NB4 (cell line): ENCODE results near the gene BARHL2.

Experiments
- DNase-seq: peaks from one replicate; pipeline ENCODE4 v3.0.0; 2010; ENCODE audit warnings: low read depth
- H3K4me3 ChIP-seq: one replicate; pipeline ENCODE4 v1.5.1; 2011; ENCODE audit warnings: mild to moderate bottlenecking, low read depth, low read length, moderate library complexity
- MYC ChIP-seq: IDR thresholded peaks from 2 replicates; pipeline ENCODE4 v1.6.1; 2011; ENCODE audit warnings: low read depth, low read length
- POLR2A ChIP-seq: IDR thresholded peaks from 2 replicates; pipeline ENCODE4 v1.6.1; 2011; ENCODE audit warnings: mild to moderate bottlenecking; ENCODE audit not compliant: insufficient read length; ENCODE audit errors: extremely low read depth
- TF ChIP-seq, protein P1 (sequence below): IDR thresholded peaks from 2 replicates; pipeline ENCODE4 v1.6.1; 2011; ENCODE audit warnings: low read depth, low read length
- TF ChIP-seq, protein P2 (sequence below): IDR thresholded peaks from one replicate; pipeline ENCODE4 v1.5.1; 2012; ENCODE audit warnings: low read depth, low read length

Gene BARHL2

DNA sequence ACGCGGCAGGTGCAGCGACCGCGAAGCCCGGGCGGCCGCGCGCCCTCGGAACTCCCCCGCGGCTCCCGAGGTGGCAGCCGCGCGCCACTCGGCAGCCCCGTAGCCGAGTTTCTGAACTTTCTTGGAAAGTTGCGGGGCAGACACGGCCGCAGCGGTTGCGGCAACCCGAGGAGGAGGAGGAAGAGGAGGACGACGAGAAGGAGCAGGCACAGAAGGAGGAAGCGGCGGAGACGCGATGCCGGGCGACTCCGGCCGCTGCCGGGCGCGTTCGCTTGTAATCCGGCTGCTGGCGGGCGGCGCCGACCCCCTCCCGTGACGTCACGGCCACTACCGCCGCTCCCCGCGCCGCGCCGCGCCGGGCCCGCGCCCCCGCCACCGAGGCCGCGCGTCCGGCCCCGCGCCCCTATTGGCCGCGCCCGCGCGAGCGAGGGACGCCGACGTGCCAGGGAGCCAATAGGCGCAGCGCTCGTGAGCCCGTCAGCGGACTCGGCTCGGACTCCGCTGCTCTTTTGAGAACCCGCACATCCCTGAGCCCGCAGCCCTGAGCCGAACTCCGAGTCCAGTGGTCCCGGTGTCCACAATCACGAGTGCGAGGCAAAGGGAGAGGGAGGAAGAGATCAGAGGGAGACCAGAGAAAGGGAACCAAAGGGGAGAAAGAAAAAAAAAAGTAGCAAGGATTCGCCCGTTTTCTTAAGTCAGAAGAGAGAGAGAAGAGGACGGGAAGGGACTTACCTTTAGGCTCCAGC lies 736 bp upstream of the BARHL2 start:
- H3K4me3 ChIP-seq = no peak overlapping the region
- no peak for DNase-seq
- TF ChIP-seq POLR2A (no peak), MYC (no peak)
- TF ChIP-seq, protein P1, sequence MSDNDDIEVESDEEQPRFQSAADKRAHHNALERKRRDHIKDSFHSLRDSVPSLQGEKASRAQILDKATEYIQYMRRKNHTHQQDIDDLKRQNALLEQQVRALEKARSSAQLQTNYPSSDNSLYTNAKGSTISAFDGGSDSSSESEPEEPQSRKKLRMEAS = no peak
- TF ChIP-seq, protein P2, sequence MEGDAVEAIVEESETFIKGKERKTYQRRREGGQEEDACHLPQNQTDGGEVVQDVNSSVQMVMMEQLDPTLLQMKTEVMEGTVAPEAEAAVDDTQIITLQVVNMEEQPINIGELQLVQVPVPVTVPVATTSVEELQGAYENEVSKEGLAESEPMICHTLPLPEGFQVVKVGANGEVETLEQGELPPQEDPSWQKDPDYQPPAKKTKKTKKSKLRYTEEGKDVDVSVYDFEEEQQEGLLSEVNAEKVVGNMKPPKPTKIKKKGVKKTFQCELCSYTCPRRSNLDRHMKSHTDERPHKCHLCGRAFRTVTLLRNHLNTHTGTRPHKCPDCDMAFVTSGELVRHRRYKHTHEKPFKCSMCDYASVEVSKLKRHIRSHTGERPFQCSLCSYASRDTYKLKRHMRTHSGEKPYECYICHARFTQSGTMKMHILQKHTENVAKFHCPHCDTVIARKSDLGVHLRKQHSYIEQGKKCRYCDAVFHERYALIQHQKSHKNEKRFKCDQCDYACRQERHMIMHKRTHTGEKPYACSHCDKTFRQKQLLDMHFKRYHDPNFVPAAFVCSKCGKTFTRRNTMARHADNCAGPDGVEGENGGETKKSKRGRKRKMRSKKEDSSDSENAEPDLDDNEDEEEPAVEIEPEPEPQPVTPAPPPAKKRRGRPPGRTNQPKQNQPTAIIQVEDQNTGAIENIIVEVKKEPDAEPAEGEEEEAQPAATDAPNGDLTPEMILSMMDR = no peak

DNA sequence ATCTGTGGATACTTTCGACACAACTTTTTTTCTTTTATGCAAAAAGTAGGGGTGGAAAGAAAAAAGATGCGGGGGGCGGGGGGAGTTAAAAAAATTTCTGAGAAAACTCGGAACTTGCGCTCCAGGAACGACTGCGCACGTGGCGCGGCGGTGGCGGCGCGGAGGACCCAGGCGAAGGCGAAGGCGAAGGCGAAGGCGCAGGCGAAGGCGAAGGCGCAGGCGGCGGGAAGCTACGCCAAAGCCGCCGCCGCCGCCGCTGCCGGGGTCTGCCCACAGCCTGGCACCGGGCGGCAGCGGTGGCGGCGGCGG lies 208 bp upstream of the BARHL2 start:
- H3K4me3 ChIP-seq = no peak overlapping the region

DNA sequence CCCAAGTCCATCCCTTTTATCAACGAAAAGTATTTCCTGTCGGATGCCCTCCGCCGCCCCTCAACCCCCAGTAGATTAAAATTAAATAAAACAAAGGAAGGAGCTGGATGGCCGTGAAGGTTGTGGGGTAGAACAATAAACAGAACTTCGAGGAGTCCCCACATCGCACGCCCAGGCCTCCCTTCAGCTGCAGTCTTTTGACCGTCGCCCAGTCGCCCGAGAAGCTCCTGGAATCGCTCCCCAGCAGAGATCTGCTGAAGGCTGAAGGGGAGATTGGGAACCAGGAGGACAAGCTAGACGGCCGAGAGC lies 905 bp downstream of the BARHL2 start:
- TF ChIP-seq, protein P2 = no peak
- TF ChIP-seq MYC (no peak), POLR2A (no peak)
- TF ChIP-seq, protein P1 = no peak
- no peak for DNase-seq
- H3K4me3 ChIP-seq = no peak overlapping the region

More for the DNA sequence above, 208 bp upstream of the BARHL2 start:
- DNase-seq = no peak
- no peak for TF ChIP-seq MYC
- no peak for TF ChIP-seq POLR2A
- TF ChIP-seq, protein P1 = no peak
- TF ChIP-seq, protein P2 = no peak

DNA sequence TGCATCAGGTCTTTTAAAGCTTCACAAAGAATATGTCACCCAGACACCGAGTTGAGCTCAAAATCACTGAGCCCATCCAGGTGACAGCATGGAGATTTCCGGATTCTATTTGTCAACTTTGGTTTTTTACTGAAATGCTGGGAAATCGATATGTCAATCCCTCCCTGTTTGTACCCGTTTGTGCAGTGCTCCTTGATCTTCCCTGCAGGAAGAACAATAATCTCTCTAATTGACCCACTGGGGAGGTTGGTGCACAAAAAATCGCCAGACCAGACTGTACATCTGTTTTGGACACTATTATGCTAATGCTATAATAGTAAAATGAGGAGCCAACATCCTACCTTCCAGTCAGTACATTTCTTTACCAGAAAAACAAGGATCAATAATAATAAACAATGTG lies 1.8 kb downstream of the BARHL2 start:
- H3K4me3 ChIP-seq = no peak overlapping the region
- TF ChIP-seq, protein P2 = no peak
- TF ChIP-seq MYC (no peak), POLR2A (no peak)
- TF ChIP-seq, protein P1 = no peak
- no peak for DNase-seq

DNA sequence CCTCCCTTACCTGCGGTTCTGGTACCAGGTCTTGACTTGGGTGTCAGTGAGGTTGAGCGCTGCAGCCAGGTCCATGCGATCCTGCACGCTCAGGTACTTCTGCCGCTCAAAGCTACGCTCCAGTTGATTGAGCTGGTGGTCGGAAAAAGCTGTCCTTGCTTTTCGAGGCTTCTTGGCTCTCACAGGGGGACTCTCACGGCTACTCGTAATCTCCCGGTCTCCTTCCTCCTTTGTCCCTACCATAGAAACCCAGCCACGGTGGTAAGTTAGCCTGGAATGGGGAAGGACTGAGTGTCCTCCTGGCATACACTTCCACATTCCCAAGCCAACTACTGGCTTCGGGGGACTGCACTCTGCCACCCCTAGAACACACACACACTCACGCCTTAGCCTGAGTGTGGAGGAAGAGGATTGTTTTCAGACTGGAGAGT lies 2.6 kb downstream of the BARHL2 start:
- TF ChIP-seq POLR2A (no peak), MYC (no peak)
- TF ChIP-seq, protein P2 = no peak
- TF ChIP-seq, protein P1 = no peak
- DNase-seq = no peak
- no peak overlapping the region for H3K4me3 ChIP-seq
